GM18951 (cell line): ENCODE data around the gene TSHZ2.

ENCODE experiments used
- POLR2A ChIP-seq: IDR thresholded peaks from 4 replicates; pipeline ENCODE4 v1.6.1; 2011; ENCODE audit warnings: mild to moderate bottlenecking; ENCODE audit not compliant: insufficient read length, insufficient read depth; ENCODE audit errors: extremely low read depth
- in situ Hi-C: fragments of 300-500 bp; cut with MboI; formaldehyde crosslinking; loops from one replicate; pipeline ENCODE4 v1.12.0; 2022; ENCODE audit warnings: low sequenced_read_pairs, mixed read lengths, inconsistent platforms; ENCODE audit not compliant: unreplicated experiment

TSHZ2 gene, protein sequence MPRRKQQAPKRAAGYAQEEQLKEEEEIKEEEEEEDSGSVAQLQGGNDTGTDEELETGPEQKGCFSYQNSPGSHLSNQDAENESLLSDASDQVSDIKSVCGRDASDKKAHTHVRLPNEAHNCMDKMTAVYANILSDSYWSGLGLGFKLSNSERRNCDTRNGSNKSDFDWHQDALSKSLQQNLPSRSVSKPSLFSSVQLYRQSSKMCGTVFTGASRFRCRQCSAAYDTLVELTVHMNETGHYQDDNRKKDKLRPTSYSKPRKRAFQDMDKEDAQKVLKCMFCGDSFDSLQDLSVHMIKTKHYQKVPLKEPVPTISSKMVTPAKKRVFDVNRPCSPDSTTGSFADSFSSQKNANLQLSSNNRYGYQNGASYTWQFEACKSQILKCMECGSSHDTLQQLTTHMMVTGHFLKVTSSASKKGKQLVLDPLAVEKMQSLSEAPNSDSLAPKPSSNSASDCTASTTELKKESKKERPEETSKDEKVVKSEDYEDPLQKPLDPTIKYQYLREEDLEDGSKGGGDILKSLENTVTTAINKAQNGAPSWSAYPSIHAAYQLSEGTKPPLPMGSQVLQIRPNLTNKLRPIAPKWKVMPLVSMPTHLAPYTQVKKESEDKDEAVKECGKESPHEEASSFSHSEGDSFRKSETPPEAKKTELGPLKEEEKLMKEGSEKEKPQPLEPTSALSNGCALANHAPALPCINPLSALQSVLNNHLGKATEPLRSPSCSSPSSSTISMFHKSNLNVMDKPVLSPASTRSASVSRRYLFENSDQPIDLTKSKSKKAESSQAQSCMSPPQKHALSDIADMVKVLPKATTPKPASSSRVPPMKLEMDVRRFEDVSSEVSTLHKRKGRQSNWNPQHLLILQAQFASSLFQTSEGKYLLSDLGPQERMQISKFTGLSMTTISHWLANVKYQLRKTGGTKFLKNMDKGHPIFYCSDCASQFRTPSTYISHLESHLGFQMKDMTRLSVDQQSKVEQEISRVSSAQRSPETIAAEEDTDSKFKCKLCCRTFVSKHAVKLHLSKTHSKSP (N-terminal part only)

DNA sequence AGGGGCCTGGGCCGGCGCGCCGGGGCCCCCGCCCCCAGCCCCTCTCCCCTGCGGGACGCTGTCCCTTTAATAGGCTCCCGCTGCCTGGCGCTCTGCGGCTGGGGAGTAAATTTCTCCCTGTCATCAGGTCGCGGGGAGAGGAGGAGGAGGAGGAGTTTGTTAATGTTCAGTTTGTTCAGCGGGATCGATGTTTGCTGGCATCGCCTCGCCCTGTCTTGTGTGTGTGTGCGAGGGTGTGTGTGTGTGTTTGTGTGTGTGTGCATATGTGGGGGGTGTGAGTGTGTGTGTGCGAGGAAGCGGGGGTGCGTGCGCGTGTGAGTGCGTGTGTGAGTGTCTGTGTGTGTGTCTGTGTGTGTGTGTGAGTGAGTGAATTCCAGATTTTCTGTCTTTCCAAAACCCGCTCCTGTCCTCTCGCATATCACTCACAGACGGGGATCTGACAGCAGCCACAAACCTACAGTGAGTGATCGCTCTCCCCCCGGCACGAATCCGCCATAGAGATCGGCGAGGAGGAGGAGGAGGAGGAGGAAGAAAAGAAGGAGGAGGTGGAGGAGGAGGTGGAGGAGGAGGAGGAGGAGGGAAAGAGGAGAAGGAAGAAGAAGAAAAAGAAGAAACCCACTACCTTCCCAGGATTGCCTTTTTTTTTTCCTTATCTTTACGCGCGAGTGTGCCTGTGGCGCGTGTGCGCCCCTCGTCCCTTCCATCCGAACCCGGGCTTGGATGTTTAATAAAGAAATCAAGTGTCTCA is at the start of gene TSHZ2:
TSHZ2 (plus strand) TSS at position 169 of the 748 bp plus-strand sequence. CDS start 936 bp downstream, outside the sequence.
- in situ Hi-C loops, result no loop called here
- no peak for TF ChIP-seq POLR2A

DNA sequence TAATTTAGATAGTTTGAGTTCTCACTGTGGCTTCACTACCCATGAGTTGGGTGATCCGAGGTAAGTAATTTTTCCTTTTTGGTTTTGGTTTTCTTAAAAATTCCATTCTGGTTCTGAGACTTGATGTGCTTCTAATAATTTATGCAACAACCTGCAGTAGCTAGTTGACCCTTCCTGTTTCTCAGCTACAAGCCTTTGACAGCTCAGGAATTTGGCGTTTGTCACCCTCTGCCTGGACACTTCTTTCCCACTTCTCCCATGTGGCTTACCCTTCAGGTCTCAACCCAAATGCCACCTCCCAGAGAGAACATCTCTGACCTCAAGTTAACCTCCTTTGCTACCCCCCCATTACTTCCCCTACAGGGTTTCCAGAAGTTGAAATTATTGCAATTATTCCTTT is 49.7 kb upstream of the TSHZ2 start:
- TF ChIP-seq POLR2A, result no peak
- in situ Hi-C loops, result no loop called here

DNA sequence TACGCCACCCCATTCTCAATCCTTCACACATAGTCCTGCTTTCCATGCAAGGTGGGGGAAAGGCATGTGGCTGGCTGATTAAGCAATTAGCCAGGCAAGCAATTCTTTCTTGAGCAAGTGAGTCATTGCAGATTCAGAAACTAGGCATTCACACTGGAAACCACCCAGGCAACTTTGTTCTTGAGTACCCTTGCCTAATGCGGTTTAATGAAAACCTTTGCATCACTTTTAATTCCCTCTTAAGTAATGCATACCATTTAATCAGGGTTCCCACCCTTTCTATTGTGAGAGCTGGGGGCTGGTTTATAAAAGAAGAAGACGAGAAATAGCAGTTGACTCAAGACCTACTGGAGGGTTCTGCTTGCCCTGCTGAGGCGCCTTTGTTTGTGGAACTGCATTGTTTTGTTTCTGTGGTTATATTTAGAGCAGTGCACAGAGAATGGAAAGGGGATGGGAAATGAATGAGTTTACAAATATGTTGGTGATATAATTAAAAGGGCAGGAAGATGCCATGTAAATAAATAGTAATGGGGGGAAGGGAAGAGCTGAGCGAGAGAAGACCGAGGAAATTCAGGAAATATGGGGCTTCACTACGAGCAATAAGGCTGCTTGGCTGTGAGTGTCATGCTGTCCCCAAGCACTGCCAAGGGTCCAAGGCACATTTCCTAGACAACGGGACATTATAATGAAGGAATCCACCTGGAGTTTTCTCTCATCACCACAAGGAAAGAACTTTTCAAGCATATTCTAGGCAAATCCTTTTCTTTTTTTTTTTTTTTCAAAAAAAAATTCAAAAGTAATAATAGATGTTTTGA is 48.8 kb upstream of the TSHZ2 start:
- no peak for TF ChIP-seq POLR2A
- in situ Hi-C loops, result no loop called here

DNA sequence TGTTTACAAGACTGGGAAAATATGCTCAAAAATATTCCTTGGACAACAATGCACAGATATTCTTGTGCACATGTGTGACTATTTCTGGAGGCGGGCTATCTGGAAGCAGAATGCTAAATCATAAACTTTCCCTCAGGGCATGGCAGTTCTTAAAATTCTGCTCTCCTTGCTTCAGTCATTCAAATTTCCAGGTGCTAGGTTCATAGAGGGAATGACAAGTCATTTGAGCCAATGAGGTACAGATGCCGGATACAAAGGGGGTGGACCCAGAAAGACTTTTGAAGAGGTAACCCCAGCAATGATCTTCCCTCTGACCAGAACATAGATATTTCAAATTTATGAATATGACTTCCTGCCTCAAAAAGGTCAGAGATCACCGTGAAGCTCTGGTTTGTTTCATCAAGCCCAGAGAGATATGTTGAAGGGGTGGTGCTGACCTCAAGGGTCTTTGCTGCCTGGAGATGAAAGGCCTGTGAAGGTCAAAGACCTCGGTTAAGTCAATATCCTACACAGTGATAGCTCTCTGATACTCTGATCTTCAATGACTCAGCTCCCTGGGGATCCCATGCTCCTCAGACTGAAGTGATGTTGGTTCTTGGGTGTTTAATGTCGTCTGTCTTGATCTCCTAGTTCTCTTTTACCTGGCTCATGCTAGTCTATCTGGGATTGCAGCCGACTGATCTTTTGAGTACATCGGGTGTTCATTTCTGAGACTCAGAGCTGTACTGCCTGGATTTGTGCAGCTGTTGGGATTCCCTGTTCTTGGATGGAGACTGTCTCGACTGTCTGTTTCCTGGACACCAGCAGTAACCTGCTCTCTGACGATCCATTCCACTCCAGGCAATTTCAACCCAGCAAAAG is 47.5 kb upstream of the TSHZ2 start:
- TF ChIP-seq POLR2A, result no peak
- in situ Hi-C loops, result no loop called here

DNA sequence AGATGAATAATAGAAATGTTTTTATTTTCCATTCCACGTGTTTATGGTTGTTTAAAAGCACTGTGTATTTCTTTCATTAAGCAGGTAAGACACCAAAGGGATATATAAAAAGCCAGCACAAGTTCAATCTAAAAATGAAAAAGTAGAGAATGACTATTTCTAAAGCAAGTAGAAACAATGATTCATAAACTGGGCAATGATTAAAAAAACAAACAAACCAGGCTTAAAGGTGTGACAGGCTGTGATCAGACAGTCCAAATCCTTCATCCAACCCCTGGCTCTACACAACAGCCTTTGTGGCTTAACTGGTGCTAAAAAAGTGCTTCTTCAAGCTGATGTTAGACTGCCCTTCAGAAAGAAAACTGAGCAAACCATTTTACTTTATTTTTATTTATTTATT is 45.7 kb upstream of the TSHZ2 start:
- in situ Hi-C loops, result no loop called here
- TF ChIP-seq POLR2A, result no peak

DNA sequence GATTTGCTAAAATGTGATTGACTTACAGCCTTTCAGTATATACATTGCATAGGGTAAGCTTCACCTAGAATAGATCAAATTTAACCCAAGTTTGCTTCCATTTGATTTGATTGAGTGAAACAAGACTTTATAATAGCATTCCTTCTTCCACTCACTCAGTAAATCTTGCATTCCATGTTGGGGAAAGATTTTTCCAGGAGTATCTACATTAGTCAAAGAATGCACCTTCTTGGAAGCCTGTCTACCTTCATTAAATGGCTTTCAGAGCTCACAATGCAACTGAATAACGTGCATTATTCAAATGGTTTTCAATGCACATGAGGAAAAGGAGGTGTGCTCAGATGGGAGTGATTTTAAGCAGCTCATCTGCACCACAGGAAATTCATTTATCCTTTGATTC is 38.3 kb upstream of the TSHZ2 start:
- no peak for TF ChIP-seq POLR2A
- in situ Hi-C loops, result no loop called here

DNA sequence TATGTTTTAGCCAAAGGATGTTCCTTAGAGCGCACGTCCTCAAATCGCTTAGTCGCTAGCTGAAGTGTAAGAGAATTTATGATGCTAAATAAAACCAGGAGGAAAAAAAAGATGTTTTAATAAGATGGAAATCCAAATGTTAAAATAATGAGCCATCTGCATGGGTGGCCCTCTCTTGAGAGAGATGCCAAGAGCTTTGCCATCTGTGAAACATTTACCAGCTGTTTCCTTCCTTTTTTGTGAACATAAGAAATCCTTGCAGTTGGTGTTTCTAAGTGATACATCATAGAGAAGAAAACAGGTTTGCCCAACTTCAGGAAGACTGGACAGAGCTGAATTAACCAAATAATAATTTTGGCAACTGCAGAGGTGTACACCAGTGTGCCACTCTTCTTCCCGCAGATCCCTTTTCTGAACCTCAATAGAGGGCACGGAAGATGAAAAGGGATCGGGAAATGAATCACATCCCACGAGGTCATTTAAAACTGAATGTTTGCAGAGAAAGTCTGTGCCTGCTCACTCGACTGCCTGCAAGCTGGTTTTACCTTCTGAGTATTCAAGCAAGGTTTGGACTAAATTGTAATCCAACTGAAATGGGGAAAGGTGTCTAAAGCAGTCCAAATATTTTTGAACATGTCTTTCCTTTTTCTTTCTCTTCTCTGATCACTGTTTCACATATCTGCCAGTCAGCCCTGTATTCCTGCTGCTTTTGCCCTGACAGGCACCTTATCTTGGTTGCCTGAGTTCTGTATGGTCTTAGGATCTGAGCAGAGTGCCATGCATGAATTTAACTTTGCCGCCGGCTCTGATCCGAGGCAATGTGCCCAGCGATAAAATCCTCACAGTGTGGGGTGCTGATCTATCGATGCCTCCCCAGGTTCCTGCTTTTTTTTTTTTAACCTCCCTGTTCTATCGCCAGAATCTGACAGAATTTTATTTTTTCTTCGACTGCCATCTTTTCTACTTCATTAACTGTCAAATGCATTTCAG is 35.5 kb upstream of the TSHZ2 start:
- in situ Hi-C loops, result no loop called here
- TF ChIP-seq POLR2A, result no peak

DNA sequence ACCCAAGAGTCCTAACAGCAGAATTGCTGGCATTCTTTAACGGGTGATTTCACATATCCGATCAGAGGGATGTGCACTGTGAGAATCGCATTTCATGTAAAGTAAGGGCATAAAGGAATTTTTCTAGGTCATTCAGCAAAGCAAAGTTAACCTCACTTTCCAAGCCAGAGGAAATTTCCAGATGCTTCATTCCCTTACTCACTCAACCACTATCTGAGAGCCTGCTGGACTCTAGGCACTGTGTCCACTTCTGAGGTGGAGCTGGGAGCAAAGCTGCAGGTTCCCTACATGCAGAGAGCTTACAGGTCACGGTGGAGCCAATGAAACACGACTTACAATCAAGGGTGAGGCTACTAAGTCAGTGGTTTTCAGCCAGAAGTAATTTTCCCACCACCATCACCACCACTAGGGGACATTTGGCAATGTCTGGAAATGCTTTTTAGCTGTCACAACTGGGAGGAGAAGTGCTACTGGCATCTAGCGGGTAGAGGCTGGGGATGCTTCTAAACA is 34.5 kb upstream of the TSHZ2 start:
- TF ChIP-seq POLR2A, result no peak
- in situ Hi-C loops, result no loop called here

DNA sequence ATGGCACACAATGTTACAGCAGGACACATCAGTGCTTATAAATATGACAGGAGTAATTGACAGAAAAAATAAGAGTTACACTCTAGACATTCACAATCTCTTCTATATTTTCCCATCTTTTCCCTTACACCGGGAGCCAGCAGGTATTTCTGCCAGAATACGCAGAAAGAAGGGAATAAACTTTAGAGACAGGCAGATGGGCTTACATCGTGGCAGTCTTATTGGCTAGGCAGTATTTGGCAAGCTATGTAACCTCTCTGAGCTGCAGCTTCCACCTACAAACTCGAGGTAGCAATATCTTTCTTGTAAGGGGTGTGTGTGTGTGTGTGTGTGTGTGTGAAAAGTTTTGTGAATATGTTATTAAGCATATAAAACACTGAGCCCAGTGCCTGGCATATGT is 33.0 kb upstream of the TSHZ2 start:
- TF ChIP-seq POLR2A, result no peak

DNA sequence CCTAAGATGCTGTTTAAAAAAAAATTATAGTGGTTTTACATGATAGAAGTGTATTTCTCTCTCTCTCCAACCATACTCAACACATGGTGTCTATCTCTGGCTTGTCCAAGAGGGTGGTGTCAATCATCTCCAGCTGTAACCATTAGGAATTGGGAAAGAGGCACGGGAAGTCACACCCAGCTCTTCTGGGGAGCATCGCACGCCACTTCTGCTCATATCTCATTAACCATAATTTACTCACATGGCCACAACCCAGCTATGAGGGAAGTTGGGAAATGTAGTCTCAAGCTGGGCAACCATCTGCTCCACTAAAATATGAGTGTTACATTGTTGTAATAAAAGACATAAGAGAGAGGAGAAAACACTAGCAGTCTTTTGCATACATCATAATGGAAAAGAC is 30.4 kb upstream of the TSHZ2 start:
- TF ChIP-seq POLR2A, result no peak
- in situ Hi-C loops, result no loop called here

More for the DNA sequence above, 33.0 kb upstream of the TSHZ2 start:
- in situ Hi-C loops, result no loop called here
